G401 (cell line): ENCODE measurements around the gene SLC44A2. TPM values are rescaled to one million over a fixed set of nuclear protein-coding genes. Genes with fewer than 3 reads are reported as not detected.

Source experiments
- DNase-seq: peaks from one replicate; pipeline ENCODE4 v3.0.0-alpha.2; 2015; ENCODE audit warnings: low spot score
- in situ Hi-C: cut with HindIII; loops from 2 replicates; pipeline ENCODE4 v1.10.0; 2016; ENCODE audit warnings: low sequenced_read_pairs, mixed read lengths
- total RNA-seq: library from RNA; depleted of rRNA; stranded (reverse); fragments of >200 nt; shearing (Covaris generic); gene quantifications from 2 replicates; pipeline ENCODE4 v1.2.3, GENCODE V29; 2014; rRNA removed

Gene SLC44A2
- 7.4 and 12.8 TPM in 2 replicates for total RNA-seq

- DNase-seq: peak; percentile 53
Observed at GRCh38 chr19:10625003-10625761, at the start of gene SLC44A2. SLC44A2 (plus strand) TSS chr19:10625553; CDS start chr19:10625634, 81 bp downstream.

GRCh38 chr19:10577951-10578350 is 47.4 kb upstream of the SLC44A2 start:
- DNase-seq: no peak
- in situ Hi-C loops: no loop called here

More at GRCh38 chr19:10625003-10625761, at the start of gene SLC44A2:
- in situ Hi-C loops: no loop called here

GRCh38 chr19:10580979-10581631 is 44.2 kb upstream of the SLC44A2 start:
- DNase-seq: peak; percentile 95
- in situ Hi-C loops: no loop called here

GRCh38 chr19:10582091-10582490 is 43.3 kb upstream of the SLC44A2 start:
- in situ Hi-C loops: no loop called here
- DNase-seq: no peak

DNA sequence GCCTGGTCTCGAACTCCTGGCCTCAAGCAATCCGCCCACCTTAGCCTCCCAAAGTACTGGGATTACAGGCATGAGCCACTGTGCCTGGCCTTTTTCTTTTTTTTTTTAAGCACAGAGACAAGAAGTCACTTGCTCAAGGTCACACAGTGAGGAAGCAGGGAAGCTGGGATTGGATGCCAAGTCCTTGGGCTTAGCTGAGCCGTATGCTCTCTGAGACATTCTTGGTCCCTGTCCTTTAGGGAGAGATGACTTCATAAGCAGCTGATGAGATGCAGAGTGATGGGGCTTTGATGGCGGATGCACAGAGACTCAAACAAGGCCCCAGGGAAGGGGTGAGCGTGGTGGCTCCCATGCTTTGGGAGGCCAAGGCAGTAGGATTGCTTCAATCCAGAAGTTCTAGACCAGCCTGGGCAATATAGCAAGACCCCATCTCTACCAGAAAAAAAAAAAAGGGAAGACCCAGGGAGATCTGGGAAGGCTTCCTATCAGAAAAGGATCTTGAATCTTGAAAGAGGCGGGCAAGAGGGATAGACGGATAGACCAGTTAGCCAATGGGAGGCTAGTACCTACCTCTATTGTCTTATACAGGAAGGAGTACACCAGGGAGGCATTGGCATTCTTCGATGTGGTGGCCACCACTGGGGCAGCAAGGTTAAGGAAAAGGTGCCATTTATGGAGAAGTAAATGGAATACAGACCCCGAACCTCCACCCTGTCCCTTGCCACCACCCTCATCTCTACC is 42.1 kb upstream of the SLC44A2 start:
- in situ Hi-C loops: no loop called here
- DNase-seq: no peak

- in situ Hi-C loops: no loop called here
- DNase-seq: no peak
Observed at GRCh38 chr19:10586396-10586795, 39.0 kb upstream of the SLC44A2 start.

GRCh38 chr19:10587022-10587838 is 38.1 kb upstream of the SLC44A2 start, which contains the start of gene AP1M2:
AP1M2 (minus strand) TSS chr19:10587312; CDS start chr19:10587231, 81 bp downstream.
- no peak for DNase-seq
- in situ Hi-C loops: no loop called here

GRCh38 chr19:10587839-10588150 is 37.6 kb upstream of the SLC44A2 start:
- in situ Hi-C loops: no loop called here
- no peak for DNase-seq

DNA sequence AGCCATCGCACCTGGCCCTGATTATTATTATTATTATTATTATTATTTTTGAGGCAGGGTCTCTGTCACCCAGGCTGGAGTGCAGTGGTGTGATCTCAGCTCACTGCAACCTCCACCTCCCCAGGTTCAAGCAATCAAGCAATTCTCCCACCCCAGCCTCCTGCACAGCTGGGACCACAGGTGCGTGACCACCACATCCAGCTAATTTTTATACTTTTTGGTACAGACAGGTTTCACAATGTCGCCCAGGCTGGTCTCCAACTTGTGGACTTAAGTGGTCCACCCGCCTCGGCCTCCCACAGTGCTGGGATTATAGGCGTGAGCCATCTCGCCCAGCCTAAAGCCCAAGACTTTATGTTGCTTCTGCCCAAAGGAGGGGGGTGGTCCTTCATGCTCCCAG is 32.2 kb upstream of the SLC44A2 start:
- DNase-seq: no peak
- in situ Hi-C loops: no loop called here

GRCh38 chr19:10593820-10594637 is 31.3 kb upstream of the SLC44A2 start:
- DNase-seq: peak; percentile 22
- in situ Hi-C loops: no loop called here

DNA sequence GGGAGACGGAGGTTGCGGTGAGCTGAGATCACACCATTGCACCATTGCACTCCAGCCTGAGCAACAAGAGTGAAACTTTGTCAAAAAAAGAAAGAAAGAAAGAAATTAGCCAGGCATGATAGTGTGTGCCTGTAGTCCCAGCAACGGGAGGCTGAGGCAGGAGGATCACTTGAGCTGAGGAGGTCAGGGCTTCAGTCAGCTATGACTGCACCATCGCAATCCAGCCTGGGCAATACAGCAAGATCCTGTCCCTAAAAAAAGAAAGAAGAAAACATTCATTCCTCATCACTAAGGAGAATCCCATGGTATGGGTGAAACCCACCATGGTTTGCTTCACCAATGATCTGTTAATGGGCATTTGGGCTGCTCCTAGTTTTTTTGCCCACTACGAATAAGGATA is 25.2 kb upstream of the SLC44A2 start:
- no peak for DNase-seq
- in situ Hi-C loops: no loop called here

DNA sequence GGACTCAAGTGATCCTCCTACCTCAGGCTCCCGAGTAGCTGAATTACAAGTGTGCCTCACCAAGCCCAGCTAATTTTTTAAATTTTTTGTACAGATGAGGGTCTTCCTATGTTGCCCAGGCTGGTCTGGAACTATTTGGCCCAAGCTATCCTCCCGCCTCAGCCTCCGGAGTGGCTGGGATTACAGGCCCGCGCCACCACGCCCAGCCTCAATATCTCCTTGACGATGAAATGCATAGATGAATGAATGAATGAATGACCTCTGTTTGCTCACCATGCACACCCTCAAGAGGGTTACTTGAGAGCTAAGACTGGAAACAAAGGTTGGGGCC is 23.4 kb upstream of the SLC44A2 start:
- in situ Hi-C loops: no loop called here

GRCh38 chr19:10602330-10603083 is 22.8 kb upstream of the SLC44A2 start:
- in situ Hi-C loops: no loop called here
- peak; percentile 83 for DNase-seq

More for the DNA sequence above, 23.4 kb upstream of the SLC44A2 start:
- no peak for DNase-seq

- no peak for DNase-seq
- in situ Hi-C loops: no loop called here
Observed at GRCh38 chr19:10603084-10603872, 22.1 kb upstream of the SLC44A2 start.

- in situ Hi-C loops: no loop called here
- no peak for DNase-seq
Observed at GRCh38 chr19:10603873-10604459, 21.4 kb upstream of the SLC44A2 start.

- no peak for DNase-seq
- in situ Hi-C loops: no loop called here
Observed at GRCh38 chr19:10604460-10604980, 20.8 kb upstream of the SLC44A2 start.

DNA sequence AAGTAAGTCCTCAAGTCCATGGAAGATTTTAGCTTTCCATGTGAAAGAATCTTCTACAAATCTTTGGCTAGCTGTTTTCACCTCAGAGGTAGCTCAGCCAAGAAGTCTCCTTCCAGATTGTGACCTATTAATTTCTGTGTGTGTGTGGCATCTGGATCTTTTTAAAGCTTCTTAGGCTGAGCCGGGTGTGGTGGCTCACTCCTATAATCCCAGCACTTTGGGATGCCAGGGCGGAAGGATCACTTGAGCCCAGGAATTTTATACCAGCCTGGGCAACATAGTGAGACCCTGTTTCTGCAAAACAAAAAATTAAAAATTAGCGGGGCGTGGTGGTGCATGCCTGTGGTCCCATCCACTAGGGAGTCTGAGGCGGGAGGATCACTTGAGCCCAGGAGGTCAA is 13.4 kb upstream of the SLC44A2 start:
- DNase-seq: peak; percentile 26
- in situ Hi-C loops: no loop called here
